ENCODE measurements around the gene CDH22. TPM values are rescaled to one million over a fixed set of nuclear protein-coding genes. Genes with fewer than 3 reads are reported as not detected.

Gene CDH22, protein sequence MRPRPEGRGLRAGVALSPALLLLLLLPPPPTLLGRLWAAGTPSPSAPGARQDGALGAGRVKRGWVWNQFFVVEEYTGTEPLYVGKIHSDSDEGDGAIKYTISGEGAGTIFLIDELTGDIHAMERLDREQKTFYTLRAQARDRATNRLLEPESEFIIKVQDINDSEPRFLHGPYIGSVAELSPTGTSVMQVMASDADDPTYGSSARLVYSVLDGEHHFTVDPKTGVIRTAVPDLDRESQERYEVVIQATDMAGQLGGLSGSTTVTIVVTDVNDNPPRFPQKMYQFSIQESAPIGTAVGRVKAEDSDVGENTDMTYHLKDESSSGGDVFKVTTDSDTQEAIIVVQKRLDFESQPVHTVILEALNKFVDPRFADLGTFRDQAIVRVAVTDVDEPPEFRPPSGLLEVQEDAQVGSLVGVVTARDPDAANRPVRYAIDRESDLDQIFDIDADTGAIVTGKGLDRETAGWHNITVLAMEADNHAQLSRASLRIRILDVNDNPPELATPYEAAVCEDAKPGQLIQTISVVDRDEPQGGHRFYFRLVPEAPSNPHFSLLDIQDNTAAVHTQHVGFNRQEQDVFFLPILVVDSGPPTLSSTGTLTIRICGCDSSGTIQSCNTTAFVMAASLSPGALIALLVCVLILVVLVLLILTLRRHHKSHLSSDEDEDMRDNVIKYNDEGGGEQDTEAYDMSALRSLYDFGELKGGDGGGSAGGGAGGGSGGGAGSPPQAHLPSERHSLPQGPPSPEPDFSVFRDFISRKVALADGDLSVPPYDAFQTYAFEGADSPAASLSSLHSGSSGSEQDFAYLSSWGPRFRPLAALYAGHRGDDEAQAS
- not detected for total RNA-seq
- not detected for total RNA-seq (2013)

DNA sequence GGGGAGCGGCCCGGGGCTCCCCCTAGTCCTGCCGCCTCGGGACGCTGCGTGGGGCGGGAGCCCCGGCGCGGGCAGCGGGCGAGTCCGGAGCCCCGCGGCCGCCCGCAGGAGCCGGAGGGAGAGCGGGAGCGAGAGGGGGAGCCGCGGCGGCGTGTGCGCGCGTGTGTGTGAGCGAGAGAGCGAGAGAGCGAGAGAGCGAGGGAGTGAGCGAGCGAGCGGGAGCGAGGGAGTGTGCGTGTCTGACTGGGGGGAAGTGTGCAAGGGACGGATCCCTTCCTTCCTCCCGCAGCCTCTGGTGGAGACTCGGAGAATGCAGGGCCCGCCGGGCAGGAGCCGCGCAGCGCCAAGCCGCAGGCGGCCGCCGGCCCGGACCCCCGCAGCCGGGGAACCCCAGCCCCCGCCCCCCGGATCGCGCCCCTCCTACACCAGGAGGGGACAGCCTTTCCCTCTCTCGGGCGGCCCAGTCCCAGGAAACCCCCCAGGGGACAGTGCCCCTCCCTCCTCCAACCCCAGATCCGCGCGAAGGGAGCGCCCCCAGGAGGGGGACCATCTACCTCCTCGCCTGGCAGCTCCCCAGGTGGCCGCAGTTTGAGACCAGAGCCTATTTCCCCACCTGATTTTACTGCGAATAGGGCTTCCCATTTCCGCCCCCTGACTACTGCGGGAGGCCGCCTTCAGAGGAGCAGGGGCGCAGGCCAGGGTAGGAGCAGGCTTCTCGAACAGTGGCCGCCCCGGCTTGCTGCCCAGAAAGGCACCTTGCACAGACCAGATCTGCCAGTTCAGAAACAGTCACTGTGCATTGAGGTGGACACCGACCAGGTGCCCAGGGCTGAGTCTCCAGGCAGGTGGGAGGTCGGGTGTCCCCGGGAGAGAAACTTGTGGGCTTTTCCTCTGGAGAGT, at the start of gene CDH22:
Gene CDH22, minus strand, starts transcription at position 241 of the 900 bp plus-strand sequence. CDS start 57,204 bp downstream, outside the sequence.
- Histone ChIP-seq H3K36me3 (ENCODE audit: control insufficient read depth, insufficient read depth, low read length) (no peaks in the 10 kb centered on the region), H3K4me1 (ENCODE audit: control insufficient read depth, insufficient read depth, low read length) (peaks cover 15% of the 10 kb centered on the region), H3K27me3 (ENCODE audit: control insufficient read depth, insufficient read depth, low read length) (peaks cover 41% of the 10 kb centered on the region), H3K9me3 (ENCODE audit: control insufficient read depth, insufficient read depth, low read length) (no peaks in the 10 kb centered on the region), H3K4me3 (ENCODE audit: low read length) (no peak within 1 kb of the TSS), H3K27ac (ENCODE audit: low read length) (no peak within 1 kb of the TSS)
- WGBS (ENCODE audit: insufficient coverage) = 2% methylated on average over 74 of the region's 74 CpGs
- no peak for TF ChIP-seq CTCF (IDR thresholded peaks at IDR 0.05)
- intact Hi-C loops (cut with micrococcal nuclease) = no loop called here
- peaks cover 54 to 74% of the 10 kb centered on the region in 2 donors for H3K27me3 Mint-ChIP-seq (ENCODE audit: low read depth in 2 of 2)
- DNase-seq = peak; percentile 22 to 67
- H3K9me3 Mint-ChIP-seq = no peaks in the 10 kb centered on the region
- peaks cover 0 to 21% of the 10 kb centered on the region in 2 donors for H3K4me1 Mint-ChIP-seq
- no peaks in the 10 kb centered on the region for H3K36me3 Mint-ChIP-seq
- ATAC-seq = peak in 2 of 3 donors; percentile 50 to 52
- H3K27ac Mint-ChIP-seq = no peak within 1 kb of the TSS
- H3K4me3 Mint-ChIP-seq = peak within 1 kb of the TSS; percentile 73

- H3K27ac ChIP-seq (ENCODE audit: low read length) = peak overlapping the region; percentile 15
- no peak for TF ChIP-seq CTCF (IDR thresholded peaks at IDR 0.05)
- no peak overlapping the region for H3K4me3 ChIP-seq (ENCODE audit: low read length)
- H3K27me3 Mint-ChIP-seq (ENCODE audit: low read depth in 2 of 2) = no peaks in the 10 kb centered on the region
- intact Hi-C loops (cut with micrococcal nuclease) = no loop called here
- no peaks in the 10 kb centered on the region for H3K27me3 ChIP-seq (ENCODE audit: control insufficient read depth, insufficient read depth, low read length)
- ATAC-seq (peak; percentile 5 to 21 (median 18)), DNase-seq (peak in 1 of 2 donors; percentile 24)
- H3K9me3 ChIP-seq (ENCODE audit: control insufficient read depth, insufficient read depth, low read length) = no peaks in the 10 kb centered on the region
- H3K27ac Mint-ChIP-seq = peak overlapping the region; percentile 79 to 80
- H3K4me3 Mint-ChIP-seq = no peak overlapping the region
- peaks cover 43% of the 10 kb centered on the region for H3K4me1 ChIP-seq (ENCODE audit: control insufficient read depth, insufficient read depth, low read length)
- WGBS (ENCODE audit: insufficient coverage) = 16% methylated on average over 13 of the region's 13 CpGs
- no peaks in the 10 kb centered on the region for H3K9me3 Mint-ChIP-seq
- peaks cover 41 to 66% of the 10 kb centered on the region in 2 donors for H3K4me1 Mint-ChIP-seq
- H3K36me3 ChIP-seq (ENCODE audit: control insufficient read depth, insufficient read depth, low read length) = peaks cover 14% of the 10 kb centered on the region
- no peaks in the 10 kb centered on the region for H3K36me3 Mint-ChIP-seq
Measured at GRCh38 chr20:46357030-46357514, 48.8 kb upstream of the CDH22 start.

- H3K9me3 ChIP-seq (ENCODE audit: control insufficient read depth, insufficient read depth, low read length) = no peaks in the 10 kb centered on the region
- H3K36me3 ChIP-seq (ENCODE audit: control insufficient read depth, insufficient read depth, low read length) = peaks cover 15% of the 10 kb centered on the region
- no peaks in the 10 kb centered on the region for H3K27me3 Mint-ChIP-seq (ENCODE audit: low read depth in 2 of 2)
- TF ChIP-seq CTCF (IDR thresholded peaks at IDR 0.05) = no peak
- H3K9me3 Mint-ChIP-seq = no peaks in the 10 kb centered on the region
- no peak overlapping the region for H3K4me3 ChIP-seq (ENCODE audit: low read length)
- 89% methylated on average over 23 of the region's 23 CpGs for WGBS (ENCODE audit: insufficient coverage)
- peak overlapping the region; percentile 79 to 80 for H3K27ac Mint-ChIP-seq
- no peak overlapping the region for H3K27ac ChIP-seq (ENCODE audit: low read length)
- peaks cover 34 to 62% of the 10 kb centered on the region in 2 donors for H3K4me1 Mint-ChIP-seq
- H3K27me3 ChIP-seq (ENCODE audit: control insufficient read depth, insufficient read depth, low read length) = no peaks in the 10 kb centered on the region
- ATAC-seq = no peak
- DNase-seq = no peak
- intact Hi-C loops (cut with micrococcal nuclease) = no loop called here
- H3K4me3 Mint-ChIP-seq = no peak overlapping the region
- H3K4me1 ChIP-seq (ENCODE audit: control insufficient read depth, insufficient read depth, low read length) = peaks cover 36% of the 10 kb centered on the region
- H3K36me3 Mint-ChIP-seq = no peaks in the 10 kb centered on the region
Measured at GRCh38 chr20:46356195-46357029, 48.1 kb upstream of the CDH22 start.
